Mammary epithelial cell (primary cell): ENCODE measurements around the gene FAM234B.

Experiments used
- EZH2 ChIP-seq: IDR thresholded peaks from 2 replicates; pipeline ENCODE4 v1.6.1; 2012; ENCODE audit warnings: low read length, inconsistent platforms, borderline replicate concordance
- TF ChIP-seq, protein P1 (sequence below), 2 donors: IDR thresholded peaks in 1 of 2; conservative IDR thresholded peaks in 1 of 2; 2 replicates each; pipeline ENCODE4 v1.5.1; 2011 to 2012; ENCODE audit warnings: inconsistent platforms in 2 of 2, low read length in 2 of 2, mild to moderate bottlenecking in 2 of 2, control low read depth in 1 of 2, low read depth in 1 of 2; ENCODE audit not compliant: insufficient read depth in 1 of 2; ENCODE audit errors: extremely low read depth in 1 of 2

DNA sequence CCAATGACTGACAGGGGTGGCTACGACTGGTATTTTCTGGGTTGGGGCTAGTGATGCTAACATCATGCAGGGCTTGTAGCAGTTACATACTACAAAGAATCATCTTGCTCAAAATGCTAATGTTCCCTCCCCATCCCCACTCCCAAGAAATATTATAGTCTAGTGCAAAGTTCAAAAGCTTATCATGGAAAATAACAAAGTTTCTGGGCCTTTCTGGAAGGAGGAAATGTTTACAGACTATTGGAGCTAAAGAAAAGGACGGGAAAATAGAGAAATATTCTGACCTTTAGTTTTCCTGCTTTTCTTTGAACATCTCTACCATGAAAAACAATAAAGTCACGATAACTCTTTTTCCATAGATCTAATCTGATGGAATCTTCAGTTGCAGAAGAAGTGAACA is 36.1 kb downstream of the FAM234B start:
- TF ChIP-seq, protein P1, sequence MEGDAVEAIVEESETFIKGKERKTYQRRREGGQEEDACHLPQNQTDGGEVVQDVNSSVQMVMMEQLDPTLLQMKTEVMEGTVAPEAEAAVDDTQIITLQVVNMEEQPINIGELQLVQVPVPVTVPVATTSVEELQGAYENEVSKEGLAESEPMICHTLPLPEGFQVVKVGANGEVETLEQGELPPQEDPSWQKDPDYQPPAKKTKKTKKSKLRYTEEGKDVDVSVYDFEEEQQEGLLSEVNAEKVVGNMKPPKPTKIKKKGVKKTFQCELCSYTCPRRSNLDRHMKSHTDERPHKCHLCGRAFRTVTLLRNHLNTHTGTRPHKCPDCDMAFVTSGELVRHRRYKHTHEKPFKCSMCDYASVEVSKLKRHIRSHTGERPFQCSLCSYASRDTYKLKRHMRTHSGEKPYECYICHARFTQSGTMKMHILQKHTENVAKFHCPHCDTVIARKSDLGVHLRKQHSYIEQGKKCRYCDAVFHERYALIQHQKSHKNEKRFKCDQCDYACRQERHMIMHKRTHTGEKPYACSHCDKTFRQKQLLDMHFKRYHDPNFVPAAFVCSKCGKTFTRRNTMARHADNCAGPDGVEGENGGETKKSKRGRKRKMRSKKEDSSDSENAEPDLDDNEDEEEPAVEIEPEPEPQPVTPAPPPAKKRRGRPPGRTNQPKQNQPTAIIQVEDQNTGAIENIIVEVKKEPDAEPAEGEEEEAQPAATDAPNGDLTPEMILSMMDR (conservative IDR thresholded peaks at IDR 0.05 in 1 of 2, IDR thresholded peaks at IDR 0.05 in 1 of 2; ENCODE audit: extremely low read depth in 1 of 2, insufficient read depth in 1 of 2, low read depth in 1 of 2, low read length in 2 of 2) = no peak
- no peak for TF ChIP-seq EZH2
